IPS DF 19.7 (cell line): ENCODE data around the gene NFRKB.
"Not testable (repeated sequence)": the region's sequence is repeated elsewhere in the genome, so short reads cannot be mapped to it uniquely, and the experiment has no call there.

Experiments used
- DNase-seq: peaks from one replicate; pipeline ENCODE4 v3.0.0-alpha.2; 2013; ENCODE audit warnings: low read depth, low spot score

The NFRKB gene

GRCh38 chr11:129894278-129895125 is 876 bp downstream of the NFRKB start:
- DNase-seq: no peak

DNA sequence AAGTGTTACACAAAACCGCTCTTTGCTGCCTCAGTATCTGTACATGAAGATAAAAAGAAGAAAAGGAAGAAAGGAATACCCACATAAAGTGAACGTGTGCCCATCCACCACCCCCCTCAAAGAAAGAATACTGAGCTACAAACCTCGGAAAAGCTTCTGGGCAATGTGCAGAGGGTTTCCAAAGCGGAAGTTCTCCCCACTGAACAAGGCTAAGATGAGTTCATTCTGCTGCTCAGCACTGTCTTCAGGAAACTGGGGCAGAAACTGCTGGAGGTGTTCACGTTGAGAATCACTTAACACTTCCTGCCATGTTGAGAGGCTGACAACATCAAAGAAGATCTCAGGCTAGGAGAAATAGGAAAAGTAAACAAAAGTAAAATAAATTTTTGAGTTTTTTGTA is 6.9 kb downstream of the NFRKB start:
- no peak for DNase-seq

DNA sequence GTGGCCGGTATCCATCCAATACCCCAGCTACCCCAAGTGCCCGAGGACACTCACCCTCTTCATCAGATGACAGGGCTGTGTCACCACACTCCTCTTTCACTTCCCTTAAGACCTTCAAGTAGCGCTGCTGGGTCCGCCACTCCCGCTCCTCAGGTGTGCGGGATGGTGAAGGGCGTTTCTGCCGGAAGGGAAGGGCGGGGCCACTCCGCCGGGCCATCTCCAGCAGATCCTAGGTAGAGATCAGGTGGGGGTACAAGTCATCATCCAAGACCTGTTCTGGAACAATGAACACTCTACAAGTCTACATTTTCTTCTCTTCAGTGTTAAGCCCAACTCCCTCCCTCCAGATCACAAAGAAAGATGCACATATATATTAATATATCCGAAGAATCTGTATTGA is 10.0 kb downstream of the NFRKB start:
- DNase-seq: no peak

DNA sequence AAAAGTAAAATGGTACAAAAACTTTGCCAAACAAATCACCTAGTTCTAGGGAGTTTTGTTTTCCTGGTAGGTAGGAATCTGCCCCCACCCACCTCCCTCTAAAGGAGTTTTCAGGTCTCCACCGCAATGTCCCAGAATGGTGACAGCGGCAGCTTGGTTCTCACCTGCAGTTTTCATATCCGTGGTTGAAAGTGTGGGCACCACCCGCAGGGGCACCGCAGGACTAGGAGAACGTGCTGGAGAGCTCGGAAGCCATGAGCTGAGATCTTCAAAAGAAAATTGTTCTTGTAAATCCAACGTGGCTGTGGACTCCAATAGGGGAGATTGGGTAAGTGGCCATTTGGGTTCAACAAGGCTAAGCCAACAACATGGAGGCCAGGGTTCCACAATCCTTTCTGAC is 10.8 kb downstream of the NFRKB start:
- DNase-seq: no peak

- no peak for DNase-seq
Measured at GRCh38 chr11:129881570-129882170, 13.7 kb downstream of the NFRKB start.

GRCh38 chr11:129880311-129880710 is 15.1 kb downstream of the NFRKB start:
- DNase-seq: no peak

- no peak for DNase-seq
Measured at GRCh38 chr11:129871914-129872313, 23.5 kb downstream of the NFRKB start.

GRCh38 chr11:129868626-129869025 is 26.8 kb downstream of the NFRKB start:
- not testable (repeated sequence) for DNase-seq

DNA sequence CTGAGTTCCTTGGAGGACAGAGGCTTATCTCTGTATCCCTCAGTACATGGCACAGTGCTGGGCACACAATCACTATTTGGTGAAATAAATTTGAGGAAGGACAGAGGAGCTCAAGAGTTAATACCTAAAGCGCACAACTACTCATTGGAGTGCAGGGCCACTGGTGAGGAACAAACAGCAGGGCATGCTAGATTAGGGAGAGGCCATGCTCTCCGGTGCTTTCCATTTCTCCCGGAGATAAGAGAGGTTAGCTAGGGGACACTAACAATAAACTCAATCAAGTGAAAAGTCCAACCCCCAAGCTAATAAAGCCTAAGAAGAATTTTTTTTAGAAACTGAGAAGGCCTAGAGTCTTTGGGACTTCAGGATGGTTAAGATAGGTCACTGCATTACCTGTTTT is 29.1 kb downstream of the NFRKB start:
- no peak for DNase-seq

DNA sequence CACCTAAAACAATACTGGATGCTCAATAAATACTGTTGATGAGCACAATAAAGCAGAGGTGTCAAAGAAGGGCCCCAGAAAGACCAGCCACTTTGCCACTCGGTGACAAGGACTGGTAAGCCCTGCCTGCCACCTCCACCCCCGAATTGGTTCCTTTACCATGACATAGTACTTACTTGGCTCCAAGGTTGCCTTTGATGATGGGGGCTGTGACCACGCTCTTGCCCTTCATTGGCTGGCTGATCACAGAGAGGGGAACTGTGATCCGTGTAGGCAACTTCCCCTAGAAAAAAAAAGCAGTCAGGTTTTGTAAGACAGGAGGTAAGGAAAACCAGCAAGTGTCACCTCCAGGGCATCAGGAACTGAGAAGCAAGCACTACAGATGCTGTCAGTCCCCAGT is 29.7 kb downstream of the NFRKB start:
- no peak for DNase-seq

DNA sequence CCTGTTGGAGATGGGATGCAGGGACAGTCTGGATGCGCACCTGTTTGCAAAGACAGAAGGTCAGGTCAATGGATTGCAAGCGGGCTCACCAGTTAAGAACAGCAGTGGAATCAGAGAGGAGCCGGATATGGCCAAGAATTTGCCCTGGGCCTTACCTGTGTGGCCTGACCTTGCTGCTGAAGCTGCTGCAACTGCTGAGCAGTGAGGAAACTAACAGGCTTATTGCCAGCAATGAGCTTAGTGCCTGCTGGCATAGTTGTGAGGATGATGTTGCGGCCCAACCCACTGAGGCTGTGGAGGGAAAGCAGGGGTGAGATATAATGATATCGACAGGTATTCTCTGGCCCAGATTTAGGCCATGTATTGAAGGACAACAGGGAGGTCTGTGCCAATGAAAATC is 30.6 kb downstream of the NFRKB start:
- DNase-seq: no peak

DNA sequence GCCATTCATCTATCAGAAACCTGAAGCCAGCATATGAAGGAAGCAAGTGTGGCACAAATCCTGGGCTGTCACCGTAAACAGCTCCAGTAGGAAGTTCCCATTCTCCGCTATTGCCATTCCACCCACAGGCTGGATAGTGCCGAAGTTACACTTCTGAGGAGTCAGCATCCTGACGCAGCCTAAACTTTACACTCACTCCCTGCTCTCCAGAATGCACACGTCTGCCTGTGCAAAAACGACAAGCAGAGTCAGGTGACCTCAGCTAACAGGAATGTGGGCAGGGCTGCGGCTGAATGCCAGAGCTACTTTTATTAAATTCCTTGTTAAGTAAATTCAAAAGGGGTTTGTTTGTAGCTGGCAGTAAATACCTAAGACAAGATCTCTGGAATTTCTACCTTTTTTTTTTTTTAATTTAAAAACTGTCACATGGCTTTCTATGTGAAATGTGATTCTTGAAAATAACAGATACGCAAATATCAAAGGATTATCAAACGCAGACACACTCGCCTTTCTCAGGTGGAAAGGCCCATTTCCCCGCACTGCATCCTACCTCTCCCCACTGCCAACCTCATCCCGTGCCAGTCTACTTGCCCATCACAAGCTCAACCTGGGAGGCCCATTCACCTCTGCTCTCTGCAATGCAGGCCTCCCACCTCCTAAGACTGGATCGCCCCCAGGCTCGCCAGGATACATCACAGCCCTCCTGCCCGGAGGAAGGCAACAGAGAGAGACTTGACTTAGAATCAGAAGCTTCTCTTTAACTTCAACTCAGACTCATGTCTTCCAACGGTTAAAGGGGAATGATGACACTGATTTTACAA is 33.5 kb downstream of the NFRKB start:
- peak; percentile 40 for DNase-seq

DNA sequence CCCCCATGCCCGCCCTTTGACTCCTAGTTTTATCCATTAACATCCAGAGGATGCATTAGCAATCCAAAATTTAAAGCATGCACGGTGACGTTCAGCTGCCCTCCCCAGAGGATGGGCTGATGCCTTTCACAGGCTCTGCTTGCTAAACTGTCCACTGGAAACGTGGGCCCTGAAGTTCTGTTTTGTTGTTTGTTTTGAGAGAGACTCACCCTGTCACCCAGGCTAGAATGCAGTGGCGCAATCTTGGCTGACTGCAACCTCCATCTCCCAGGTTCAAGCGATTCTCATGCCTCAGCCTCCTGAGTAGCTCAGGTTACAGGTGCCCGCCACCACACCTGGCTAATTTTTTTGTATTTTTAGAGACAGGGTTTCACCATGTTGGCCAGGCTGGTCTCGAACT is 39.3 kb downstream of the NFRKB start:
- no peak for DNase-seq

DNA sequence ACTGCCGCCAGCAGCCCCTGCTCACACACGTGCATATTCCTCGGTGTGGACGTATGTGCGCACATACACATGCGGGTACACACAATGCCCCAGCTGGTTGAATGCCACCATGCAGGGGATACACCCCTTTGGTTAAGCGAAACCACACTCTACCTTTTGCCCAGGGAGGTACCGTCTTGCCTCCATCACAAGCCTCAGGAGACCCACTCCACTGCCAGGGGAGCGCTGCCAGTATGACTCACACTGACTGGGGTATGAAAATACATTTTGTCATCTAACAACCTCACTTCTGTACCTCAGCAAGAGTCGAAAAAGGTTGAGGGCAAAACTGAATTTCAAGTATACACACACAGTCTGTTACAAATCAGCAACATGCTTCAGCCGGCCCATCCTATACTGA is 40.3 kb downstream of the NFRKB start:
- DNase-seq: no peak

GRCh38 chr11:129854232-129854805 is 41.1 kb downstream of the NFRKB start:
- no peak for DNase-seq

DNA sequence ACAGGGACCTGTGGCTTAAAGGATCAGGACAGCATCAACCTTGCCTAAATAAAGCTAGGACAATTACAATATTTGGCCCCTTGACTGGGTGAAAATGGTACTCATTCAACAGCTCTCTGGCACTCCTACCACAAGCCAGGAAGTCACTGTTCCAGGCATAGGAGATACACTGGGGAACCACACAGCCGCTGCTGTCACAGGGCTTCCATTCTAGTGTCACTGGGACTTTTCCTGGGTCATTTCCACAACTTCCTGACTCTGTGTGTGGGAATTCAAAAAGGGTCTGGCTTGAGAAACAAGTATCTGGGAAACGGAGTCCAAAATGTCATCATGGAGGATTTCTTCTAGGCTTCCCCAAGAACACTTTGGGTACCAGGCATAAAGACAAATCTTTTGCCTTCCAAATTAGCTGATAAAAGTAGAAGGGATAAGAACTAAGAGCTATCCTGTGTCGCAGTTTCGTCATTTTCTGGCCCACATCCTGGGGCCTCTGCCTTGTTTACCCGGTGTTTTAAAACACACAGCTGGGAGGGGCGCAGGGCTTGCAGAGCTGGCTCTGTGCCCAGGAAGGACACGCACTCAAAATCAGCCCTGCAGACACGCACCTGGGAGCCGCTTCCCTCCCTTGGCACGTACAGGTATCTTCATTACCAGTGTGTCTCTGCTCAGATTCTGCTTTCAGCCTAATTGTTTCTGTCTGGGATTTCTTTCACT is 41.7 kb downstream of the NFRKB start:
- DNase-seq: no peak

DNA sequence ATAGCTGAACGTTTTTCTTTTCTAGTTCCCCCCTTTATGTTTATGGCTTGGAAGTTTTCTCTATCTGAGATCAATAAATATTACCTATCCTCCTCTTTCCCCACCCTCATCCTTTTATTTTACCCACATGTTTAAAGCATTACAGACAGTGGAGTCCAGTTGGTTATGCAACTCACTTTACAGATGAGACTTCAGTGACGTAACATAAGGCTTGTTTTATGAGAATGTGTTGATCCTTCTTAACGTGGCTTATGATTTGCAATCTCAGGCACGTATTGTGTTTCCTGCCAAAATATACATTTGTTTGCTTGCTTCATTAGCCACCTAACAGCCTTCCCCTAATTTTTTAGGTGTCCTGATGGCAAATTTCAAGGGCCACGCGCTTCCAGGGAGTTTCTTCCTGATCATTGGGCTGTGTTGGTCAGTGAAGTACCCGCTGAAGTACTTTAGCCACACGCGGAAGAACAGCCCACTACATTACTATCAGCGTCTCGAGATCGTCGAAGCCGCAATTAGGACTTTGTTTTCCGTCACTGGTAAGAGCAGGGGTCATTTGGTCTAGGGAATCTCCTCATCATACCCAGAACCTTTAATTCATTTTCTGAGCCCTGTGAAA is 43.1 kb downstream of the NFRKB start:
- DNase-seq: no peak

DNA sequence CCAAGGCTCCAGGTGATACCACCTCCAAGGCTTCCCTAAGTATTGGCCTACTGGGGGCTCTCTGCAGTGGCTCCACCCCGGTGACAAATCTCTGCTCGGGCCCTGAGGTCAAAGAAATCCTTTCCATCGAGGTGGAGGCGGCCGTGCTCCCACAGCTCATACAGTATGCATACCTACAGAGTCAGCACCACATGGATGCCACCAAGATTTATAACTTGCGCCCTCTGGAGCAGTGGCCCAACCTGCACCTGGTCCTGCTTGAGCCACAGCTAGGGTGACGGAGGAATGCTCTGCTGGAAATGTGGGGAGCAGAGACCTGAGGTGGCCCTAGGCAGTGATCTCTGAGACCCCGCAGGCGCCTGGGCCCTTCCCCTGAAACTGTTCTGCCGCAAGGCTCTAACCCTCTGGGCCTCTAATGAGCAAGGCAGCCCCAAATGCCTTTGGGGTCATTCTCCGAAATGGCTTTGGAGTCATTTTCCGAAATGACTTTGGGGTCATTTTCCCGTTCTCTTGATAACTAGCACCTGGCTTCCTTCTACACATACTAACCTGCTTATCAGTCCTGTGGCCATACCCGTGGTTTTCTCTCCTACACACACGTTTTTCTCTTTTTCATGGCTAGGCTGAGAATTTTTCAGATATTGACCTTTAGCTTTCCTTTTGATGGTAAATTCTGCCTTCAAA is 45.8 kb downstream of the NFRKB start:
- no peak for DNase-seq

DNA sequence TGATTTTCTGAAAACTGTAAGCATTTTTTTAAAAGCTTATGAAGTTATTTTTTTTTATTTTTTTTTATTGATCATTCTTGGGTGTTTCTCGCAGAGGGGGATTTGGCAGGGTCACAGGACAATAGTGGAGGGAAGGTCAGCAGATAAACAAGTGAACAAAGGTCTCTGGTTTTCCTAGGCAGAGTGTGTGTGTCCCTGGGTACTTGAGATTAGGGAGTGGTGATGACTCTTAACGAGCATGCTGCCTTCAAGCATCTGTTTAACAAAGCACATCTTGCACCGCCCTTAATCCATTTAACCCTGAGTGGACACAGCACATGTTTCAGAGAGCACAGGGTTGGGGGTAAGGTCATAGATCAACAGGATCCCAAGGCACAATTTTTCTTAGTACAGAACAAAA is 48.0 kb downstream of the NFRKB start:
- not testable (repeated sequence) for DNase-seq

DNA sequence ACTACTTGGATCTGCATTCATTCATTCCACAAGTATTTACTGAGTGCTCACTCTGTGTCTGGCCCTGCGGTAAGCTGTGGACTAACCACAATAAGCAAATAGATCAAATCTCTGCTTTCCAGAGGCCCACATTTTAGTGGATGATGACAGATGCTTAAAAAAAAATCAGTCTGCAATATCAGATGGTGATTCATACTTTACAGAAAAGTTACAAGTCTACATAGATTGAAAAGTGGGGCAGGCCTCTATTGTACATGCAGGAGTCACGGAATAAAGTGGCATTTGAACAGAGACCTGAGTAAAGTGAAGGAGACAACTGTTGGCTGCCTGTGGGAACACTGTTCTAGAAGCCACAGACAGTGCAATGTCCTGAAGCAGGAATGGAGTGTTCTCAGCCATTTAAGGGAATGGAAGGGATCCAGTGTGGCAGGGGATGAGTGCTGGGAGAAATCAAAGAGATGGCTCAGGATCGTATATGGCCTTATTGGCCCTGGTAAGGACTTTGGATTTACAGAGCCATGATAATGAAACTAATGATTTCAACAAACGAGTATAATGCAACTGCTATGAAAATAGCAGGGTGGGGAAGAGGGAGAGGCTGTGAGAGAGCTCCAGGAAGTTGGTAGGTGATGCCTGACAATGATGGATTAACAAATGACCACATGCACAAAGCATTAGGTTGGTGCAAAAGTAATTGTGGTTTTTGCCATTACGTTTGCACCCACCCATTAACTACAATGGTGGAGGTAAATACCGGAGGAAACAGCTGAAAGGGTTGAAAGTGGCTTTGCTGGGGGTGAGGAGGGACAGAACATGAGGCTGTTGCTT is 48.7 kb downstream of the NFRKB start:
- no peak for DNase-seq
